ENCODE measurements around the gene PRDM16. TPM values are rescaled to one million over a fixed set of nuclear protein-coding genes. Genes with fewer than 3 reads are reported as not detected.

PRDM16 gene
- polyA plus RNA-seq, 2 of the 4 experiments (the other 2 are of a cell fraction) = 0.03 to 0.35 TPM

GRCh38 chr1:3032371-3033039, 36.5 kb upstream of the PRDM16 start:
- Histone ChIP-seq H3K27ac (no peak overlapping the region), H3K4me3 (no peak overlapping the region), H3K4me2 (no peak overlapping the region), H3K9me3 (no peaks in the 10 kb centered on the region), H3K4me1 (no peaks in the 10 kb centered on the region)
- TF ChIP-seq JUNB (IDR thresholded peaks at IDR 0.05) (no peak), HOXB5 (CRISPR knock-in tag; IDR thresholded peaks at IDR 0.05) (no peak), BHLHE40 (IDR thresholded peaks at IDR 0.05; ENCODE audit: low read depth, low read length) (no peak), HOXB13 (CRISPR knock-in tag; IDR thresholded peaks at IDR 0.05; ENCODE audit: low read depth) (no peak), NR3C1 (IDR thresholded peaks at IDR 0.05) (no peak), MAX (IDR thresholded peaks at IDR 0.05) (no peak), ZFP36 (IDR thresholded peaks at IDR 0.05; ENCODE audit: borderline replicate concordance, partially characterized antibody) (no peak), RAD21 (conservative IDR thresholded peaks at IDR 0.05 in 1 of 2, IDR thresholded peaks at IDR 0.05 in 1 of 2) (no peak), CBX2 (IDR thresholded peaks at IDR 0.05; ENCODE audit: borderline replicate concordance, low read depth) (no peak), POLR2A (IDR thresholded peaks at IDR 0.05; ENCODE audit: low read length) (no peak), EP300 (IDR thresholded peaks at IDR 0.05) (no peak), HMGXB4 (CRISPR knock-in tag; IDR thresholded peaks at IDR 0.05; ENCODE audit: borderline replicate concordance) (no peak), SMC3 (IDR thresholded peaks at IDR 0.05) (no peak), ELK1 (IDR thresholded peaks at IDR 0.05; ENCODE audit: low read depth, low read length) (no peak)
- FAIRE-seq (no peak), DNase-seq (ENCODE audit: low read depth in 1 of 2, low spot score in 1 of 2) (no peak), ATAC-seq (no peak)
- ChIA-PET CTCF (no interaction called here), POLR2A (no interaction called here)
- WGBS (ENCODE audit: missing lambda C conversion rate) = 50% methylated on average over 7 of the region's 21 CpGs

GRCh38 chr1:3033040-3033789, 35.8 kb upstream of the PRDM16 start:
- ChIA-PET POLR2A (no interaction called here), CTCF (interaction anchor here (1.0 kb wide), 1 partner anchor 11 kb away, joined by 4 read pairs; no protein-coding TSS in a partner anchor)
- Histone ChIP-seq H3K27ac (no peak overlapping the region), H3K9me3 (no peaks in the 10 kb centered on the region), H3K4me3 (no peak overlapping the region), H3K4me2 (no peak overlapping the region), H3K4me1 (no peaks in the 10 kb centered on the region)
- FAIRE-seq (no peak), ATAC-seq (no peak), DNase-seq (ENCODE audit: low read depth in 1 of 2, low spot score in 1 of 2) (no peak)
- TF ChIP-seq FOXS1 (CRISPR knock-in tag; IDR thresholded peaks at IDR 0.05) (no peak), ESRRA (IDR thresholded peaks at IDR 0.05; ENCODE audit: borderline replicate concordance, low read length) (no peak)
- 38% methylated on average over 15 of the region's 25 CpGs for WGBS (ENCODE audit: missing lambda C conversion rate)

- DNase-seq (ENCODE audit: low read depth in 1 of 2, low spot score in 1 of 2) (no peak), FAIRE-seq (no peak), ATAC-seq (no peak)
- TF ChIP-seq HES2 (IDR thresholded peaks at IDR 0.05) = no peak
- no peak for TF ChIP-seq NFE2L2 (conservative IDR thresholded peaks at IDR 0.05; ENCODE audit: low read length)
- no peak for TF ChIP-seq HDAC2 (IDR thresholded peaks at IDR 0.05)
- no peak for TF ChIP-seq EHMT2 (IDR thresholded peaks at IDR 0.05; ENCODE audit: low read depth)
- TF ChIP-seq PHF8 (IDR thresholded peaks at IDR 0.05; ENCODE audit: borderline replicate concordance, low read depth) = no peak
- TF ChIP-seq RNF2 (IDR thresholded peaks at IDR 0.05; ENCODE audit: borderline replicate concordance, low read depth) = no peak
- TF ChIP-seq POLR2AphosphoS2 (conservative IDR thresholded peaks at IDR 0.05; ENCODE audit: low read length) = no peak
- H3K27ac ChIP-seq = no peak overlapping the region
- H3K9me3 ChIP-seq = no peaks in the 10 kb centered on the region
- whole genome bisulfite sequencing (ENCODE audit: missing lambda C conversion rate) = 20% methylated on average over 4 of the region's 4 CpGs
- no peak overlapping the region for H3K4me2 ChIP-seq
- H3K4me3 ChIP-seq = no peak overlapping the region
- no peaks in the 10 kb centered on the region for H3K4me1 ChIP-seq
- POLR2A ChIA-PET = no interaction called here
- CTCF ChIA-PET = interaction anchor here (1.0 kb wide), 1 partner anchor 12 kb away, joined by 4 read pairs; no protein-coding TSS in a partner anchor
These were observed 35.3 kb upstream of the PRDM16 start for GRCh38 chr1:3033790-3034090.

Data from A549 (cell line).